ENCODE results near the gene TENT4A. TPM values are rescaled to one million over a fixed set of nuclear protein-coding genes. Genes with fewer than 3 reads are reported as not detected.

The TENT4A gene
- total RNA-seq, 1 donor from 2014 or later: 13.0 TPM

DNA sequence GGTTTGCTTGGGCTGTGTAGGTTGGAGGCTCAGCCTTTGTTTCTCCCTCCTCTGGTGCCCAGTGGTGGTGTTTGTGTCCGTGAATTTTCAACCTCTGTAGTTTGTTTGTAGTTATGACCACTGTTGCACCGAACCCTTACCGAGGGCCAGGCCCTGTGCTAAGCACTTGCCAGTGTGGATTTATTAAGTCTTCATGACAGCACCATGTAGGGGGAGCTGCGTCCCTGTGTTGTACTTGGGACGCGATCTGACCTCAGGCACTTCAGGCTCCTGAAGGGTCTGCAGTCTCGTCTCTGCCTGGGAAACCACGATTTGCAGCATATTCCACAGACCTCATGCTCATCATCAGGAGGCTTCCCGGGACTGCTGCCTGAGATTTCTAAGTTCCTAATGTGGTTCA lies 12.8 kb downstream of the TENT4A start:
- ATAC-seq: no peak
- intact Hi-C loops (cut with DNase I): no loop called here

DNA sequence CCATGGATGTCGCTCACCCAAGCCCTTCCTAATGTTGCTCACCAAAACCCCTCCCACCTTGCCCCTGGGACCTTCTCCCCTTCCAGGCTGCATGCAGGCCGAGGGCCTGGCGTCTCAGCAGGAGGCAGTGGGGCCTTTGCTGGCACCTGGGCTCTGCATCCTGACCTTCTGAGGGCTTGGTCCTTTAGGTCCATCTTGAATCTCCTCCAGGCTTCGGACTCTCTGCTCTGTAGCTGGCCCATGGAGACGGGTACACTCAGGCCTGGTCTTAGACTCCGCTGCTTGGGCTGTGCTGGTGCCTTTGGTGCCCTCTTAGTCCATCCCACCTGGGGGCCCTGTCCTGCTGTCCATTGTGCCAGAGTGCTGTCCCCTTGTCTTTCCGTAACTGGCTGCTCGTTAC lies 14.0 kb downstream of the TENT4A start:
- intact Hi-C loops (cut with DNase I): no loop called here
- ATAC-seq (no peak), DNase-seq (ENCODE audit: missing footprints) (no peak)

More for the DNA sequence above, 12.8 kb downstream of the TENT4A start:
- DNase-seq (ENCODE audit: missing footprints): no peak

DNA sequence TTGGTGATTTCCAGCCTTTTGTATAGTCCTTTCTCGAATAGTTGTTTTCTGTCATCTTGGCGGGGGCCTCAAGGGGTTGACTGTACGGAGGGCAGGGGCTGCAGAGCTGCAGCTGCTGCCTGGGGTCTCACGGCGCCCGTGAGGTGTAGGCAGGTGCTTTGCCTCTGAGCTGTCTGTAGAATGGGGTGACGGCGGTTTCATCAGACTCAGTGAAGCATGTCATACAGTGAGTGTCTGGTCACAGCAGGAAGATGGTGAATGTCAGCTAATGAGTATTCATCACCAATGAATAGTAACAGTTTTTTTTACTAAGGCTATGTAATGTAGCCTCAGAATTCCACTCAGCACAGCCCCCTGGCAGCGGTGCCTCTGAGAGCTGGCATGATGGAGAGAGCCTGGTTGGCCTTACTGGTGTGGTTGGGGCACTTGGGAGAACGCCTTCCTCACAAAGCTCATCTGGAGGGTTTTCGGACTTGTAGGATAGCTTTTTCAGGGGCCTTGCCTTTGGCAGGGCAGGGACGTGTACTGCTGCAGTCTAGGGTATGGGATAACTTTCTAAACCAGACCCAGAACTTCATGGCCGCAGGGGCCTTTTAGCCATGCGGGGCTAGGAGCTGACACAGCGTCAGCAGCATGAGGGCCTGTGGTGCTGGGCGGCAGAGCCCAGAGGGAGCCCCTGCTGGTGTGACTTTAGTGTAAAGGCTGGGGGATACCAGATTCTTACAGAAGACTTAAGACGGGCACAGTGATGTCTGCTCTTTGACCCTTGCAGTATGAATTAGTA lies 15.0 kb downstream of the TENT4A start:
- ATAC-seq: no peak
- intact Hi-C loops (cut with DNase I): no loop called here
- no peak for DNase-seq (ENCODE audit: missing footprints)

DNA sequence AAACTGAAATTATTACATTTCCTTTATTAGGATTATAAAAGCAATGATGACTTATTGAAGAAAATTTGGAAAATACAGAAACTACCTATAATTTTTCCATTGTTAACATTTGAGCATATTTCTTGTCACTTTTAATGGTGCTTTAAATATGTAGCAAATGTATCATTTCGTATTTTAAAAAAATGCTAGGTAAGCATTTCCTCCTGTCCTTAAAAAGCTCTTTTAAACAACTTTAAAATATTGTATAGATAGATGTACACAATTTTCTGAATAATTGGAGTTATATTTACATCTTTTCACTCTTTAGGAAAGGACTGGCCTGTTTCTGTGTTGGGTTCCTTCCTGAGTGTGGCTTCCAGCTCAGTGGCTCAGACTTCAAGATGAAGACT lies 15.6 kb downstream of the TENT4A start:
- DNase-seq (ENCODE audit: missing footprints) (no peak), ATAC-seq (no peak)
- intact Hi-C loops (cut with DNase I): no loop called here

DNA sequence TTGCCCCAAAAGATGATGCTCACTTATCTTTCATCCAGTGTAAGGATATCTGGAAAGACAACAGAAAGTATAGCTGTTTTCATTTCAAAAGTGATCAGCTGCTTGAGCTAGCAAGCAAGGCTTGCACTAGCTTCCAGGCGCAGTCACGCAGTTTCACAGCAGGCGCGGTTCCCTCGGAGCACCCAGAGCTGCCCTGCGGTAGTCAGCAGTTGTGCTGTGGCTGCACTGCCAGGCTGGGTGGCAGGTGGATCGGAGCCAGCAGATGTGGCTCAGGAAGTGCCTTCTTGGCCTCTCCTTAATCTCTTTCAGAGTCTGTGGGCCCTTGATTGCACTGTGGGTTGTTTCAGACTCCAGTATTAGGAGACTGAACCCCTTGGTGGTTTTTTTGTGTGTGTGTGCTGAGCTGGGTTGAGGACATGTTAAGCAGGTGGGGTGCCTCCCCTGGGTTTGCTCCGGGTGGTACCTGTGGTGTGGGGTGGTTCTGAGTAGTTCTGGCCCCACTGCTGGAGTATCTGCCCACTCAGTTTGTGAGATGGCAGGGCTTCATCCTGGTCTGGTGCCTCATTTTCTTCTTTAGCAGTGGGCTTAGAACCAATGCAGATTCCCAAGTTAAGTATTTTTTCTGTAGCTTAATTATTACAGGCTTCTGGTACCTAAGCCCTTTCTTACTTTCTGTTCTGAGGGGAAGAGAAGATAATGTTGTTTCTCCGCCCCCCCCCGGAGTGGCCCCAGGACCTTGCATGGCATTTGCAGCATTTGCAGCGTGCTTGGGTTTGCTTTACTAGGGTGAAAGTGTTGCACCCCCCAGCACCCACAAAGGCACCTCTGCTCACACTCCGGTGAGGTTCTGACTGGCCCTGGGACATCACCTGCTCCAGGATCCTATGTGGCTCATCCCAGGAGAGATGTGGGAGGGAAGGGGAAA lies 16.4 kb downstream of the TENT4A start:
- no peak for DNase-seq (ENCODE audit: missing footprints)
- intact Hi-C loops (cut with DNase I): no loop called here
- no peak for ATAC-seq

DNA sequence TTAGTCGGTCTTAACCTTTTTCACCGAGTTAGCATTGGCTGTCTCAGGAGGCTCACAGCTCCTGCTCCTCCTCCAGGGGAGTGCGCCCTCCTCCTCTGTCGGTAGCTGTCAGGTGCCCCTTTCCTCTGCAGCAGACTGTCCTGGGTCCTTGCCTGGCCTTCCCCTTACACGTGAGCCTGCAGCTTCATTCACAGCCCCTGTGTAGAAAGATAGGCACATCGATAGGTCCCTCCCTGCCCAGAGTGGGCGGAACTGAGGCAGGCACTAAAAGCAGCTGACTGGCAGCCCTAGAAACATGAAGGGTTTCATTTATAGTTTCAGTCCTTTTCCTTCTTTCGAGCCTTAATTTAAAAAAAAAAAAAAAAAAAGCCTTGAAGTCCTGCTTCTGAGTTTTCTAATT lies 17.2 kb downstream of the TENT4A start:
- intact Hi-C loops (cut with DNase I): no loop called here
- DNase-seq (ENCODE audit: missing footprints): no peak
- no peak for ATAC-seq

DNA sequence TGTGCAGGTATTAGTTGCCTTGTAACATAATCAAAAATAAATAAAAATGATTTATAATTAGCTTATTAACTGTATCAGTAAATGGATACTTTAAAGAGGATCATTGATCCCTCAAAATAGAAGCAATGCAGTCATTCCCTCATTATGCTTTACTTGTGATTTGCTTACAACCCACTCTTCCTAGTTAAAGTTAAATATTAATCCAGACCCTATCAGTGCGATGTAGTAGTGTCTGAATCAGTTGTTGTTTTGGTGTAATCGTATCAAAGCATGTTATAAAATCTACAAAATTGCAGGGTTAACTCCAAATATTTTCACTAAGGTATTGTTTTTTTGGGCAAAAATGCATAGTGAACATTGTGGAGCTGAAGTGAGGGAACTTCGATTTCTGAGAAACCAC lies 17.6 kb downstream of the TENT4A start:
- intact Hi-C loops (cut with DNase I): no loop called here
- ATAC-seq: no peak
- DNase-seq (ENCODE audit: missing footprints): no peak

DNA sequence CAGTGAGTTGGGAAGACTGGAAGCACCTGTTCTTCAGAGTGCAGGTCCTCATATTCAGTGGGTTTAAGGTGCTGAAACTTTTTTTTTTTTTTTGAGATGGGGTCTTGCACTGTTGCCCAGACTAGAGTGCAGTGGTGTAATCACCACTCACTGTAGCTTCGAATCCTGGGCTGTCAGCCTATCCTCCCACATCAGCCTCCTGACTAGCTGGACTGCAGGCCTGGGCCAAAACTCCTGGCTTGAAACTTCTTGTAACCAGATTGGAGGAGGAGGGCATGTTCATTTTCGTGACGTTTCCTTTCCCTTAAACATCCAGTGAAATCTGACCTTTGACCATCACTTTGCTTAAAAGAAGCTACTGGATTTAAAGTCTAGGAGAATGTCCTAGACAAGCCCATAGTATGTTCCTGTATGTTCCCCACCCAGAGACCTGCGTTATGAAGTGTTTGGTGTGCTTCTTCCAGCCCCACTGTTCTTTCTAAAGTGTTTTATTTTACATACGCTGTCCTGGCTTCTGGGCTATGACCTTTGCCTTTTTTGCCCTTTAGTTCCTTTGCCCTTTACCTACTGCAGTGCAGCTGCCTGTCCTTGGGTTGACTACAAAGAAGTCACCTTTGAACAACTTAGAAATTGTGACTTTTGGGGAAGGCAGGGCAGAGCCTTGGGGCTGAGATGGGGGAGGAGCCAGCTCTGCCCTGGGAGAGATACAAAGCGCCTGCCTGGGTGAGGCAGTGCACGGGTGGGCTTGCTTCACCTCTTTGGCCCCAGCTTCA lies 18.4 kb downstream of the TENT4A start:
- DNase-seq (ENCODE audit: missing footprints) (no peak), ATAC-seq (no peak)
- intact Hi-C loops (cut with DNase I): no loop called here

DNA sequence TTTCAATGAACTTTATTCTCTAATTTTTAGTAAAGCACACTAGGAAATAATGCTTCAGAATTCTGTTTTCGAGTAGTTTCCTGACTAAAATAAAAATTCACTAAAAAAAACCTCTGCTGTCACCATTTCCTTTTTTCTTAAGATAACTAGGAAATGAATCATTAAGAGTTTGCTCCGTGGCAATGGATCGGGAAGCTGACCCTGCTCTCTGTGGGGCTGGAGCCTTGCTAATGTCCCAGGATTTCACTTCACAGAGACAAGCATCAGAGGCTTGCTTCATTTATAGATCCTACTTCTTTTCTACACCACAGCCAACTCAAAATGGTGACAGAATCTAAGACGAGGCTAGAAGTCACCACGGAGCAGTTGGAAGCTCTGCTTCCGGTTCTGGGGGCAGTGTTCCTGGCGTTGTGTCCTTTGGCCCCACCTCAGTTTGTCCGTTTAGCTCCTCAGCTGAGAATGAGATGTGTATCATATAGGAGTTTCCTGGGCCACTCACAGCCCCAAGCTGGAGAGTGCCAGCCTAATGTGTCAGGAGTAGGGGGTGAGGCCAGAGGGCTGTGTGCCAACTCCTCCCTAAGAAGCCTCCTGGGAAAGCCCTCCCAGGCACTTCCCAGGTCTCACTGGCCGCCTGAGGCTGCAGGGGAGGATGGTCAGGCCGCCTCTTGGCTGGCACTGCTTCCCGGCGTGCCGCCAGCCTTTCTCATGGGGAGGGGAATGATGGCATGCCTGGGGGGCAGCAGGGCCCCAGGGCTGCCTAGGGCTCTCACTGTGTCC lies 19.6 kb downstream of the TENT4A start:
- ATAC-seq: peak; percentile 46

DNA sequence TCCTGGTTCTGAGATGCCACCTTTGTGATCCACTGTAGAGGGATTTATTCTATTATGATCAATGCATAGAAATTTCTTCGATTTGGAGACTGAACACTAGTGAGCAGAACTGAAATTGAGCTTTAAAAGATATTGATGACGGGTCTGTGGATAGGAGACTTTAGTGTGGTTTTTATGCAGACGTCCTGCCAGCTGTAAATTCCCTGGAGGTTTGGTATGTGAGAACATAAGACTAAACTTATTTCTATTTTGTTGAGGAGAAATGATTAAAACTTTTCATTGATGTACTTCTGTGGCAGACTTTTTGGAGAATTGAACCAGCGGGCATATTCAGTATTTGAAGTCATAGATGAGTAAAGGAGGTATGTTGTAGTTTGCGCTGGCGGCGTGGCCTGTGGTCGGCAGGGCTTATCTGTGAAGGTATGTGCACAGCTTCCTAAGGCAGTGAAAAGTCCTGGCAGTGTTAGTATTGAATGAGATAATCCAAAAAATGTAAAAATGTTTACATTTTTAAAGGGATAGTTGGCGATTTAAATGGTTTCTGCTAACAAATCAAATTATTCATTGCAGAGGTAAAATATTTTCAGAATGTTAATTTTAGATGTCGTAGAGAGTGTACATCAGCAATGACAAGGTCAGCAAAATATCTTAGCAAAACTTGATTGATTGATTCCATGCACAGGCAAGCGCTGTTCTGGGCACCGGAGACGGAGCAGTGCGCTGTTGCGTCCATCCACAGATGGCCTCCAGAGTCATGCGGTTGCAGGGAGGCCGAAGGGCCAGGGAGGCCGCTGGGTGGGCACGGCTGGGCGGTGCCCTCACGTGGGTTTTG lies 20.4 kb downstream of the TENT4A start:
- ATAC-seq (no peak), DNase-seq (ENCODE audit: missing footprints) (no peak)
- intact Hi-C loops (cut with DNase I): no loop called here

More for the DNA sequence above, 19.6 kb downstream of the TENT4A start:
- peak; percentile 83 for DNase-seq (ENCODE audit: missing footprints)
- intact Hi-C loops (cut with DNase I): no loop called here

DNA sequence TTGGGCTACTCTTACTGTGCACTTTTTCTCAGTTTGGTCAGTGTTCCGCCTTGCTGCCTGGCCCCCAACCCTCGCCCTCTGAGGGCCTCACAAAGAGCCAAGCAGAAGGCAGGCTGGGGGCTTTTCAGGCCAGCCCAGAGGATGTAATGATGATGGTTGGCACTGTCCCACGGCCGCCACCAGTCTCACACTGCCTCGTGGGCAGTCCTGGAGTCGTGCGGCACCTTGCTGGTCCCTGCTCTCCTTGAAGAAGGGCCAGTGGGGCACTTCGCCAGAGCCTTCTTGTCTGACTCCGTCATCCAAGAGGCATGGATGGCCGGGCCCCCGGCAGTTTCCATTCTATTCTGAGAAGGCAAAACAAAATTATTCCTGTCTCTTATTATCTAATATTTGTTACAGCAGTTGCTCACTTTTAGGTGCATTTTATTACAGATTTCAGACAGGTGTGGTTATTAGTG lies 21.0 kb downstream of the TENT4A start:
- ATAC-seq: no peak

DNA sequence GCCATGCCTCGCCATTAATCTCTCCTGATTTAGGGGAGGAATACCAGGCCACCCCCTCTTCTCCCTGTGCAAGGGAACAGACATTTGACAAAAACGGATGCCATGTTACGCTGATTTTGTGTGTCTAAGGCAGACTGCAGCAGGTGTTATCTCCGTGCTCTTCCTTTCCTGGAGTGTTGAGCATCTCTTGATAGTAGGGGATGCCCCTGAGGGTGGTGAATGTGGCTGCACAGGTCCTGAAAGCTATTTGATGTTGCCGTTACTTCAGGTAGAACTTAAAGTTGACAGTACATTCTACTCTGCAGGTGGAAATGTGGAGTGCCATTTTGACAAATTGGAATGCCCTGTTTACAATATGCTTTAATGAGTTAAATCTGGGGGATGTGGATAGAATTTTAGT lies 21.5 kb downstream of the TENT4A start:
- DNase-seq (ENCODE audit: missing footprints): no peak
- ATAC-seq: no peak
- intact Hi-C loops (cut with DNase I): no loop called here

More for the DNA sequence above, 21.0 kb downstream of the TENT4A start:
- intact Hi-C loops (cut with DNase I): no loop called here
- DNase-seq (ENCODE audit: missing footprints): no peak

DNA sequence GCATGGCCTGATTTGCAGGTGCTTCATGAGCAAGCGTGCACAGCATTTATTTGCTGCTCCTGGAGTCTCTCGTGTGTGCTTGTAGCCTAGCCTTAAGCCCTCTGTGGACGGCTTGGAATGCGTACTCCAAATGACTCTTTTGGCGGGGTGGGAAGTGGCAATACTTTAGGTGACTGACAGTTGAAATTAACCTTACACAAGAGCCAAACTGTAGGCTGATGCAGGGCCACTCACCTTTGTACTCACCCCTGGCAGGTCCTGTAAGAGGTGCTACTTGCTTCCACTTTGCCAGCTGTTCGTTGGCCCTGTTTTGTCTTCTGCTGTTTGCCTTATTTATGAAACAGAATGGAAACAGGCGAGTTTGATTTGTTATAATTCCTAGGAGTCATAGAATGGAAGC lies 22.9 kb downstream of the TENT4A start:
- DNase-seq (ENCODE audit: missing footprints) (no peak), ATAC-seq (peak; percentile 23)
- intact Hi-C loops (cut with DNase I): no loop called here

DNA sequence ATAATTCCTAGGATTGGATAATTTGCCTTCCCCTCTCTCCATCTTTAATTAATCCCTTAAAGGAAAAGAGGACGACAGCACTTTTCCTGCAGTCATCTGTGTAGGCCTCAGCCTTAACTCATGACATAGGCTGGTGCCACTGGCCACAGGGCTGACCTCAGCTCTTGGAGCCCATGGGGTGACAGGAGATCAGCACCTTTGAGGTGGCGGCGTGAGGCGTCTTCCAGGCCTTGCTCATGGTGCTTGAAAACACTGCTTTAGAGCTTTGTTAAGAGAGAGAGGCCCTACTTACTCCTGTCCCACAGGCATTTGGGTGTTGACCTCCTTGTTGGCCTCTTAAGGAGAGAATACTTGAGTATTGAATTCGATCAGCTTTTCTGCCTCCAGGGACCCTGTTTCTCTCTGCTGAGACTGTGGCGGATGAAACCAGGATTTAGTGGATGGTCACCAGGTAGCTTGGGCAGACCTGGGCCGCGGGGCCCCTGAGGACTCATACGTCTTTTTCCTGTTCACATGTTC lies 23.4 kb downstream of the TENT4A start:
- intact Hi-C loops (cut with DNase I): no loop called here
- DNase-seq (ENCODE audit: missing footprints): no peak

DNA sequence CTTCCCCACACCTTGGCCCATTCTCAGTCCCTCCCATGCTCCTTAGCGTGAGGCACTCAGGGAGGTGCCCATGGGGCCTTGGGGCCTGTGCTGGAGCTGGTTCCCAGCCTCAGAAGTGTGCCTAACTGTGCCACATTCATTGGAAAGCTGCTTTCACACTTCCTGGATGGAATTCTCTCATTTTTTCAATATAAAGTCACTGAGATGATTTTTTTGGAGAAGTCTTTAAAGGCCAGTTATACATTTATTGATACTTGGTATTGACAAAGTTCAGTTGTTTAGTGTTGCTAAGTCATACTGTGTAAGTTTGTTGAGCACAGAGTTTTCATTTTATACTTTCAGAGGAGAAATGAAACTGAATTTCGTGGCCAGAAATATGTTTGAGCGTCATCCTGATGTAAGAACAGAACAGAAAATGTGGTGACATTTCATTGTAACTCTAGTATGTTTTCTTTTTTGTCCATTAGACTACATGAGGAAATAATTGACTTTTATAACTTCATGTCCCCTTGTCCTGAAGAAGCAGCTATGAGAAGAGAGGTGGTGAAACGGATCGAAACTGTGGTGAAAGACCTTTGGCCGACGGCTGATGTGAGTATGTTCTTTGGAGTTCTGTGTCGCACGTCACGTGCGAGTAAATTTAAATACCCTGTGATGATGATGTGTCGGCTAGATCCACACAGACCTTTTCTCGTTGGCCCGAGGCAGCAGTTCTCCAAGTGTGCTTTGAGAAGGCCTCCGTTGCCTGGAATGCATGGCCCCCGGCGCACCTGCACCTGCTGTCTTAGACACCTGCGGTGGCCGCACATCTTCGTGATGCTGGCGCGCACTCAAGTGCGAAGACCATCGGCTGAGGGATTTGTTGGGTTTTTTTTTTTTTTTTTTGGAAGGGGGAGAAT lies 24.1 kb downstream of the TENT4A start:
- DNase-seq (ENCODE audit: missing footprints) (no peak), ATAC-seq (no peak)
- intact Hi-C loops (cut with DNase I): no loop called here

More for the DNA sequence above, 23.4 kb downstream of the TENT4A start:
- ATAC-seq: no peak

DNA sequence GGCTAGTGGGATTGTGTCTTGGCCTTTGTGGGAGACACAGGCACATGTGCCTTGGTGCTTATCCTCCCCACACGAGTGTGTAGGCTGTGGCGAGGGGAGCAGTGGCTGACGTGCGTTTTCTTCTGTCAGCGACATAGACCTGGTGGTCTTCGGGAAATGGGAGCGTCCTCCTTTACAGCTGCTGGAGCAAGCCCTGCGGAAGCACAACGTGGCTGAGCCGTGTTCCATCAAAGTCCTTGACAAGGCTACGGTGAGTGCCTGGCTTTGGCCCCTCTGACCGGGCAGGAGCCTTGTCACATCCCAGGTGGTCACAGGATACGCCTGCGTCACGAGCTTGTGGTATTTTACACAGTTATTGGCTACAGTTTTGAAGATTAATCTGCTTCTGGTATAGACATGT lies 26.4 kb downstream of the TENT4A start:
- intact Hi-C loops (cut with DNase I): no loop called here
- DNase-seq (ENCODE audit: missing footprints): no peak
- no peak for ATAC-seq

All from Right ventricle myocardium inferior (tissue), 1 donor.